HG02973 (cell line): ENCODE data around the gene SH3GL3.

Experiments
- ATAC-seq: cut with Tn5 transposase; IDR thresholded peaks from one replicate; pipeline ENCODE4 v1.9.1; 2021; ENCODE audit warnings: moderate library complexity; ENCODE audit not compliant: unreplicated experiment

SH3GL3 gene

DNA sequence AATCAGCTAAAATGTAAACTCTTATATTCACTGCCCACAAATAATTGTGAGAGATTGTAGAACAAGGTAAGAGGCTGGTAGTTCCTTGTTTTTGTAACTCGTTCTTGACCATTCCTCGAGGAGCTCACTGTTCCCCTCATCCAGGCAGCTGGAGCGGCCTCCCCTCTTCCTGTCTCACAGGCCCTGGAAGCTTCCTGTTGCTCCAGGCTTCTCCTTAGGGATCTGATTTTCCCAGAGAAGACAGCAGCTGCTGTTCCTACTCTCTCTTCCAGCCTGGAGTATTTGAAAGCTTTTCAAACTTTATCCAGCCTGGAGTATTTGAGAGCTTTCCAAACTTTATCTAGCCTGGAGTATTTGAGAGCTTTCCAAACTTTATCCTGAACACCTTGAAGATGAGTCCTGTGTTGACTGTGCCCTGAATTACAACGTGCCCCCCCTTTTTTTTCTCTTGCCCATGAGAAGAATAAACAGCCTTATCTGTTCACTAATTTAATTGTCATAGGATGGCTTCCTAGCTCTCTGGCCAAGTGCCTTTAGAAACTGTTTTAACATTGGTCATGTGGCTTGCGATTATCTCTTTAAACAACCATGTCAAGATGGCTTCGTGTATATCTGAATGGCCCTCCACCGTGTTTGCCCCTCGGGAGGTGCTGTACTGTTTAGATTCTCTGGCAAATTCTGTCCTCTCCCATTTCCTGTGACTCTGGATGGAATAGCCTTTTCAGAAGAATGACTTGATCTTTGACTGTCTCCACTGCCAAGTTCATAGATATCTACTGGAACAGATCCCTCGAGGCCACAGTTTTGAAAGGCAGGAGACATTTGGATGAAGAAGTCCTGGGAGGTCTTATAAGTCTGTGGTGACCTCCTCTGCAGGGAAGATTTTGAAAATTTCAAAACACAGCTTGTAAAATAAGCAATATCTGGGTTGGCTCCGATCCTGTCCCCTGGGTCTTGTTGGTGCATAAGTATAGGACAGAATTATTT is 211.6 kb downstream of the SH3GL3 start:
- no peak for ATAC-seq

DNA sequence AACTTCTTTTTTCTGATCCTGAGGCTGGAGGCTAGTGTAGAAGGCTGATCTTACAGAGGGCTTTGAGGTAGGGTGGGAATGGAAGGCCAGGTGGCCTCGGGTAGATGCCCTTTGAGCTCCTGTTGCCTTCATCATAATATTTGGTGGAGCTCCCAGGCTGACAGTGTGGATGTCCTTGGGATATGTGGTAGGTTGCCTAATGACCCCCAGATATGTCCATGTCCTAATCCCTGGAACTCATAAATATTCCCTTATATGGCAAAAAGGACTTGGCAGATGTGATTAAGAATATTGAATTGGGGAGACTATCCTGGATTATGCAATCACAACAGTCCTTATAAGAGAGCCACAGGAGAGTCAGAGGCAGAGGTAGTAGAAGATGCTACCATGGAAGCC is 212.3 kb downstream of the SH3GL3 start:
- no peak for ATAC-seq

DNA sequence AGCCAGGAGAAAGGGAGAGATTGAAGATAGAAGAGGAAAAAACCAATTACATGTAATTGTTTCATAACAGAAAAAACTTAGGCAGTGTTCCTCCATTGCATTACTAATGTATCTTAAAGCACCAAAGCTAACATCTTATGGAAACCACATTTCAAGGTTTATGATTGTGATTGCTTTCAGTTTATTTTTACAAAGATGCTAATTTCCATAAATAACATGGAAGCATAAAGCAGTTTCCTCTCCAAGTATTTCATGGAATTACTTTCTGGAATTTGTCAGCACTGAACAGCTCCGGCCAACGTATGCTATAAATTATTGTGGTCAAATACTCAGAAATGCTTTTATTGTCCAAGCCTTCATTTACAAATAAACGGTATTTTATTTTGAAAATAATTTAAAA is 218.3 kb downstream of the SH3GL3 start:
- ATAC-seq = no peak
